GM12878 (cell line): ENCODE results near the gene TMEM40. TPM values are rescaled to one million over a fixed set of nuclear protein-coding genes. Genes with fewer than 3 reads are reported as not detected.
"Not testable (repeated sequence)": the region's sequence is repeated elsewhere in the genome, so short reads cannot be mapped to it uniquely, and the experiment has no call there.

Experiments
- ATAC-seq: fragments of 200-7000 bp; cut with Tn5 transposase; 3 replicates; pipeline ENCODE4 v1.9.1; 2020; ENCODE audit warnings: mild to moderate bottlenecking, moderate library complexity
- BruUV-seq: library from RNA; stranded (reverse); fragments of 400-500 nt; replicated peaks from 2 replicates; lab custom pipeline; 2021; lab: Mats Ljungman, UMichigan
- CTCF ChIA-PET: fragments of 300-600 bp; sonication (Branson Sonifier 250); formaldehyde crosslinking; extraction: SDS; loops from one replicate; lab custom pipeline; 2021; ENCODE audit warnings: inconsistent platforms; lab: Yijun Ruan, JAX
- POLR2A ChIA-PET: fragments of 350-600 bp; formaldehyde crosslinking; extraction: SDS; loops from one replicate; lab custom pipeline; 2021; ENCODE audit warnings: inconsistent platforms; lab: Charles Lee
- RAD21 ChIA-PET: fragments of 300-600 bp; sonication (Branson Sonifier 250); formaldehyde crosslinking; loops from one replicate; lab custom pipeline; 2023; ENCODE audit warnings: antibody characterized with exemption; ENCODE audit not compliant: unreplicated experiment; lab: Charles Lee
- SMC1A ChIA-PET: fragments of 300-600 bp; sonication (Branson Sonifier 250); formaldehyde crosslinking; loops from one replicate; lab custom pipeline; 2023; ENCODE audit not compliant: unreplicated experiment, uncharacterized antibody; lab: Charles Lee
- DNase-seq: peaks from one replicate; pipeline ENCODE4 v3.0.0-alpha.2; 2011; ENCODE audit warnings: low read depth, low spot score
- FAIRE-seq: peaks from 3 replicates; lab custom pipeline; 2011; peaks lifted over from hg19 to GRCh38; lab: Jason Lieb, UNC
- H2AFZ ChIP-seq: 2 replicates; pipeline ENCODE4 v1.6.0; 2011; ENCODE audit warnings: low read depth, low read length, control low read depth; ENCODE audit not compliant: control insufficient read depth
- H3K27ac ChIP-seq: 2 replicates; pipeline ENCODE4 v1.5.1; 2011; ENCODE audit warnings: control low read depth; ENCODE audit not compliant: control insufficient read depth, insufficient read depth
- H3K27me3 ChIP-seq, 2 experiments: replicated peaks in 1 of 2; 2 replicates each; pipeline versions ENCODE4 v1.6.0 to v1.6.1; 2011; ENCODE audit warnings: low read length in 1 of 2; ENCODE audit not compliant: control insufficient read depth in 2 of 2, insufficient read depth in 2 of 2
- H3K36me3 ChIP-seq, 2 experiments: 2 replicates each; pipeline ENCODE4 v1.5.1; 2011; ENCODE audit warnings: low read length in 1 of 2; ENCODE audit not compliant: control insufficient read depth in 2 of 2, insufficient read depth in 2 of 2
- H3K4me1 ChIP-seq: 2 replicates; pipeline ENCODE4 v1.6.1; 2011; ENCODE audit warnings: mild to moderate bottlenecking, low read length, moderate library complexity, mixed read lengths; ENCODE audit not compliant: control insufficient read depth, insufficient read depth
- H3K4me2 ChIP-seq: 2 replicates; pipeline ENCODE4 v1.6.0; 2011; ENCODE audit warnings: control low read depth; ENCODE audit not compliant: control insufficient read depth, insufficient read depth
- H3K4me3 ChIP-seq: fragments of 200-600 bp; sonication (generic); 2 replicates; pipeline ENCODE4 v1.5.1; 2016
- H3K79me2 ChIP-seq: 2 replicates; pipeline ENCODE4 v1.6.0; 2011; ENCODE audit warnings: low read length; ENCODE audit not compliant: control insufficient read depth, insufficient read depth
- H3K9ac ChIP-seq: 2 replicates; pipeline ENCODE4 v1.8.0; 2011; ENCODE audit warnings: low read length, control low read depth, mixed read lengths; ENCODE audit not compliant: control insufficient read depth, insufficient read depth
- H3K9me3 ChIP-seq: replicated peaks from 3 replicates; pipeline ENCODE4 v1.5.1; 2011; ENCODE audit warnings: mild to moderate bottlenecking, low read length; ENCODE audit not compliant: control insufficient read depth, insufficient read depth
- H4K20me1 ChIP-seq: 2 replicates; pipeline ENCODE4 v1.6.0; 2011; ENCODE audit not compliant: control insufficient read depth, insufficient read depth
- MTA2 ChIP-seq: fragments of 450-650 bp; IDR thresholded peaks from 2 replicates; pipeline ENCODE4 v1.6.1; 2016; ENCODE audit warnings: low read depth, mild to moderate bottlenecking, moderate library complexity
- RUNX3 ChIP-seq: IDR thresholded peaks from 2 replicates; pipeline ENCODE4 v1.6.1; 2012; ENCODE audit warnings: low read length, inconsistent platforms
- SIX5 ChIP-seq: IDR thresholded peaks from 2 replicates; pipeline ENCODE4 v1.6.1; 2011; ENCODE audit warnings: mild to moderate bottlenecking, low read depth, low read length, moderate library complexity; ENCODE audit not compliant: severe bottlenecking
- WGBS: methylation state at CpG from one replicate; pipeline ENCODE4 v1.1.6; 2016; ENCODE audit warnings: low lambda C conversion rate; ENCODE audit not compliant: insufficient replicate concordance, insufficient coverage; ENCODE audit errors: missing lambda C conversion rate; 5-methylcytosine and 5-hydroxymethylcytosine counted together
- in situ Hi-C: fragments of 300-500 bp; cut with MboI; formaldehyde crosslinking; loops from 9 replicates; pipeline ENCODE4 v1.14.3; 2018; ENCODE audit warnings: mixed read lengths
- intact Hi-C: fragments of 100-400 bp; cut with micrococcal nuclease; formaldehyde crosslinking; loops from one replicate; pipeline ENCODE4 v1.14.2; 2022; ENCODE audit not compliant: unreplicated experiment
- polyA plus RNA-seq, 11 experiments: library from polyadenylated mRNA; depleted of rRNA in 4 of 11; unstranded in 6 of 11; stranded (reverse) in 5 of 11; fragments of >200 nt; fragmentation: Nextera tagmentation in 4 of 11; fragmentation: Illumina TruSeq in 1 of 11; extraction: Ambion mirVana in 4 of 11; extraction: Trizol in 1 of 11; gene quantifications; 1 replicate in 1 of 11; 2 replicates in 10 of 11; pipeline versions ENCODE4 v1.2.1 to v1.2.3, GENCODE V29; 2011 to 2016; ENCODE audit warnings: inconsistent platforms in 2 of 11, missing spikeins in 2 of 11, low read depth in 1 of 11
- total RNA-seq, 4 experiments: library from RNA; depleted of rRNA in 3 of 4; stranded (reverse); fragments of >200 nt in 3 of 4; fragmentation: Illumina TruSeq in 1 of 4; extraction: Trizol in 1 of 4; gene quantifications; 2 replicates each; pipeline versions ENCODE4 v1.2.1 to v1.2.3, GENCODE V29; 2013 to 2021

Gene TMEM40
- total and polyA plus RNA-seq, 10 of the 15 experiments (the other 5 are each of a cell fraction or from before 2014, with no cell fraction given): 0.10 to 0.46 (median 0.27) TPM; not detected in 3

GRCh38 chr3:12724794-12725193 lies 34.3 kb downstream of the TMEM40 start:
- POLR2A ChIA-PET: no interaction called here
- intact Hi-C loops: loop anchor here (5.0 kb wide), 1 partner anchor 587 kb away; no protein-coding TSS in a partner anchor

DNA sequence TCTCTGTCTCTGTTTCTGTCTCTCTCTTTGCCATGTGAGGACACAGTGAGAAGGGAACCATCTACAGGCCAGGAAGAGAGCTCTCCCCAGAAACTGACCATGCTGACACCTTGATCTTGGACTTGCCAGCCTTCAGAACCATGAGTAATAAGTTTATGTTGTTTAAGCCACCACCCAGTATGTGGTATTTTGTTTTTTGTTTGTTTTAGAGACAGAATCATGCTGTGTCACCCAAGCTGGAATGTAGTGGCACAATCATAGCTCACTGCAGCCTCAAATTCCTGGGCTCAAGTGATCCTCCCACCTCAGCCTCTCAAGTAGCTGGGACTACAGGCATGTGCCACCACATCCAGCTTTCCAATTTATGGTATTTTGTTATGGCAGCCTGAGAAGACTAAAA lies 35.7 kb downstream of the TMEM40 start:
- H3K79me2 ChIP-seq, ATAC-seq, DNase-seq, FAIRE-seq, H3K9ac ChIP-seq, H3K4me1 ChIP-seq, H2AFZ ChIP-seq, H3K27me3 ChIP-seq, BruUV-seq, H3K9me3 ChIP-seq, POLR2A ChIA-PET, H3K4me2 ChIP-seq, H3K36me3 ChIP-seq, H3K4me3 ChIP-seq, H4K20me1 ChIP-seq, SMC1A ChIA-PET, H3K27ac ChIP-seq: not testable (repeated sequence)
- intact Hi-C loops: loop anchor here (5.0 kb wide), 1 partner anchor 586 kb away; no protein-coding TSS in a partner anchor
- in situ Hi-C loops: loop anchor here (25.0 kb wide), 1 partner anchor 586 kb away; no protein-coding TSS in a partner anchor
- CTCF ChIA-PET: interaction anchor here (0.6 to 1.5 kb wide), 4 partner anchors 17 to 99 kb away, joined by 3 read pairs; no protein-coding TSS in a partner anchor
- RAD21 ChIA-PET: interaction anchor here (0.5 to 0.7 kb wide), 2 partner anchors 121 to 125 kb away, joined by 3 to 4 read pairs; no protein-coding TSS in a partner anchor

More at GRCh38 chr3:12724794-12725193, 34.3 kb downstream of the TMEM40 start:
- Histone ChIP-seq H3K36me3 (no peaks in the 10 kb centered on the region), H3K4me1 (no peaks in the 10 kb centered on the region), H3K27ac (no peak overlapping the region), H3K9me3 (no peaks in the 10 kb centered on the region), H3K79me2 (no peaks in the 10 kb centered on the region), H3K9ac (no peak overlapping the region), H3K4me3 (no peak overlapping the region), H4K20me1 (no peaks in the 10 kb centered on the region), H3K27me3 (0 out of 4 replicates have a peak, but pooled peaks cover 0 to 2% of the 10 kb centered on the region in 2 experiments), H2AFZ (no peak overlapping the region), H3K4me2 (no peak overlapping the region)
- 56% methylated on average over 4 of the region's 4 CpGs for WGBS
- ATAC-seq (no peak), DNase-seq (no peak), FAIRE-seq (no peak)
- RAD21 ChIA-PET: no interaction called here
- CTCF ChIA-PET: interaction anchor here (1.4 to 1.9 kb wide), 3 partner anchors 8 to 83 kb away, joined by 3 to 7 read pairs (median 7); no protein-coding TSS in a partner anchor
- in situ Hi-C loops: loop anchor here (25.0 kb wide), 1 partner anchor 587 kb away; no protein-coding TSS in a partner anchor
- SMC1A ChIA-PET: interaction anchor here (1.0 kb wide), 1 partner anchor 123 kb away, joined by 3 read pairs; no protein-coding TSS in a partner anchor
- TF ChIP-seq RUNX3 (peak; percentile 56), MTA2 (no peak), SIX5 (peak; percentile 55)
- no TSS peak for BruUV-seq
